ENCODE results near the gene EWSR1. TPM values are rescaled to one million over a fixed set of nuclear protein-coding genes. Genes with fewer than 3 reads are reported as not detected.

Gene EWSR1
- total RNA-seq, 1 donor = 176 TPM

DNA sequence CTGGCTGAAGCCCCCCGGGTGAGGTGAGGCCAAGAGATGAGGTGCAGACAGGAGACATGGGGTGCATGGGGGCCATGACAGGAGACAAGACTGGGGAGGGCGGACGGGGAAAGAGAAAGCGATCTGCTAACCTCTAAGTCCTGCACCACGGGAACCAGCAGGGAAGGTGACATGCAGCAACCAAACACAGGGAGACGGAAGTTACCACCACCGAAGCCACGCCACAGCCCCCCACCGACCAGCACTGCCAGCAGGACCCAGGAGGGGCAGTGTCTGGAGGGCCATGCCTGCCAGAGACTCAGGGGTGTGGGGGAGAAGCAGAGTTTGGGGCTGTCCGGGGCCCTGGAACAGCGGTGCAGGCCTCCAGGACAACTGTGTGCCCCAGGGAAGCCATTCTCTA lies 61.5 kb downstream of the EWSR1 start:
- no peak for DNase-seq (ENCODE audit: low read depth)
- TF ChIP-seq, protein P1, sequence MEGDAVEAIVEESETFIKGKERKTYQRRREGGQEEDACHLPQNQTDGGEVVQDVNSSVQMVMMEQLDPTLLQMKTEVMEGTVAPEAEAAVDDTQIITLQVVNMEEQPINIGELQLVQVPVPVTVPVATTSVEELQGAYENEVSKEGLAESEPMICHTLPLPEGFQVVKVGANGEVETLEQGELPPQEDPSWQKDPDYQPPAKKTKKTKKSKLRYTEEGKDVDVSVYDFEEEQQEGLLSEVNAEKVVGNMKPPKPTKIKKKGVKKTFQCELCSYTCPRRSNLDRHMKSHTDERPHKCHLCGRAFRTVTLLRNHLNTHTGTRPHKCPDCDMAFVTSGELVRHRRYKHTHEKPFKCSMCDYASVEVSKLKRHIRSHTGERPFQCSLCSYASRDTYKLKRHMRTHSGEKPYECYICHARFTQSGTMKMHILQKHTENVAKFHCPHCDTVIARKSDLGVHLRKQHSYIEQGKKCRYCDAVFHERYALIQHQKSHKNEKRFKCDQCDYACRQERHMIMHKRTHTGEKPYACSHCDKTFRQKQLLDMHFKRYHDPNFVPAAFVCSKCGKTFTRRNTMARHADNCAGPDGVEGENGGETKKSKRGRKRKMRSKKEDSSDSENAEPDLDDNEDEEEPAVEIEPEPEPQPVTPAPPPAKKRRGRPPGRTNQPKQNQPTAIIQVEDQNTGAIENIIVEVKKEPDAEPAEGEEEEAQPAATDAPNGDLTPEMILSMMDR (IDR thresholded peaks at IDR 0.05; ENCODE audit: insufficient read depth, low read length) = no peak
- H3K4me3 ChIP-seq (ENCODE audit: low read depth, low read length) = no peak overlapping the region

DNA sequence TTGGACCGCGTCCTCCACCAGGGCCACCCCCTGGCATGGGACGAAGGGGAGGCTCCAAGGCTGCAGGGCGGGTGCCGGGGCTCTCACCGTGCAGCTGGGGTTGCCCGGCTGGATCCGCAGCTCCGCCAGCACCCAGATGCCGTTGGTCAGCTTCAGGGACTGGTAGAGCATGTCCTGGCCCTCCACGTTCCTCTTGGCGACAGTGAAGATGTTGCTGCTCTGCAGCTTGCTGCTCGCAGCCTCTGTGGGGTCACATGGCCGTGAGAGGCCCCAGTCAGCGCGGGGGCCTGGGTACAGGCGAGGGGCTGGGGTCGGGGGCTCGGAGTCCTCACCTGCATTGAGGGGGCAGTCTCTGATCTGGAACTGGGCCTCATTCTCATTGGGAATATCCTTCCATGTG lies 62.2 kb downstream of the EWSR1 start:
- no peak for DNase-seq (ENCODE audit: low read depth)
- TF ChIP-seq, protein P1 (IDR thresholded peaks at IDR 0.05; ENCODE audit: insufficient read depth, low read length) = no peak
- H3K4me3 ChIP-seq (ENCODE audit: low read depth, low read length) = no peak overlapping the region

DNA sequence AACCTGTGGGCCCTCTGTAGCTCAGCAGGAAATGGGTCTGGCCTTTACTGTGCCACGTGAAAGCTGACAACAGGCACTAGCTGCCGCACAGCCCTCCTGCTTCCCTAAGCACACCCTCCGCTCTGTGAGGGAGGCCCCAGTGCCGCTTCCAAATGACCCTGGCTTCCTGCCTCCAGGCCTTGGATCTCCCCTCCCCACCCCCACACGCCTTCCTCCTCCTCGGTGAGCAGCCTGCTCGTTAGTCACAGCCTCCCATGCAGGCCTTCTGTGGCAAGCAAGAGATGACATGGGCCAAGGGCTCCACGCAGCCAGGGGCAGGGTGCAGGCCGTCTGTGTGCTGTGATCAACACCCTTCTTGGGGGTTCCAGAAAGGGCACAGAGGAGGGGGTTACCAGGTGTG lies 62.7 kb downstream of the EWSR1 start:
- TF ChIP-seq, protein P1 (IDR thresholded peaks at IDR 0.05; ENCODE audit: insufficient read depth, low read length) = no peak
- no peak overlapping the region for H3K4me3 ChIP-seq (ENCODE audit: low read depth, low read length)
- DNase-seq (ENCODE audit: low read depth) = peak; percentile 48

DNA sequence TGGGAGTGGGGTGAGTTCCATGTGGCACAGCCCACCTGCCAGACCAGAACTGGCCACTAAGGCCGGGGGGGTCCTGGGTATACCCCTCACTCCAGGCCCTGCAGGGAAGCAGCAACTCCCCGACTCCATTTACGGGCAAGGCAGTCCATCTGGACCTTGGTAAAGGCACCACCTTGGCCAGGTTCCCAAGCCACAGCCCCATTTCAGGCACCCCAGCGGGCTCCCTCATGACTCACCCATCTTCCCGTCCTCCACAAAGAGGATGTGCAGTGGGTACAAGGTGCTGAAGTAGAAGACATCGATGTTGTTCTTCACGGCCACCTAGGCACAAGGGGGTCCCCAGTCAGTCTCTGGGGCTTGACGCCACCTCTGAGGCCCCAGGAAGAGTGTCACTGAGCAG lies 63.1 kb downstream of the EWSR1 start:
- DNase-seq (ENCODE audit: low read depth) = no peak
- TF ChIP-seq, protein P1 (IDR thresholded peaks at IDR 0.05; ENCODE audit: insufficient read depth, low read length) = no peak

DNA sequence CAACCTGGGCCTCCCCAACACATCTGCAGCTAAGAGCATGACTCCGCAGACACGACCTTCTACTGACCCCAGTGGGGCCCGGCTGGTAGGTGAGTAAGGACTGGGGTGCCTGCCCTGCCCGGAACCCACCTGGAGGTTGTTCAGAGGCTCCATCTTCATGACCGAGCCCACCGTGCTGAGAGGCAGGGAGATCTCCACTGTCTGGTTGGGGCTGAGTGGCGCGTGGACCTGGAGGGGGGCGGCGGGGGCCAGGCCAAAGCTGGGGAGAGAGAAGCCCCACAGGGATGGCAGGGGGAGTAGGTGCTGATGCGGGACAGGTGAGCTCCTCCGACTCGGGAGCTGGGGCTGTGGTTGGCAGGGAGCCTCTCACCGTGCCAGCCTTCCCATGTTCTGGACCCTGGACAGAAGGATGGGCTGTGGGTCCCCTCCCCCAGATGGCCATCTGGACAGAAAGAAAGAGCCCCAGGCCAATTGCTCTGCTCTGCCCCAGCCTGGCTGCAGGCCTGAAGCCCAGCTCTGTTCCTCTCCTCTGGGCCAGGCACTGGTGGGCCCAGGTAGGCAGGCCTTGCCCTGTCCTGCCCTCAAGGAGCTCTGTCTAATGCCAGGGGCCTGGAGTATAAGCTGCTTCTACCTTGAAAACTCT lies 63.7 kb downstream of the EWSR1 start:
- TF ChIP-seq, protein P1 (IDR thresholded peaks at IDR 0.05; ENCODE audit: insufficient read depth, low read length) = no peak
- no peak for DNase-seq (ENCODE audit: low read depth)
- no peak overlapping the region for H3K4me3 ChIP-seq (ENCODE audit: low read depth, low read length)

More for the DNA sequence above, 63.1 kb downstream of the EWSR1 start:
- H3K4me3 ChIP-seq (ENCODE audit: low read depth, low read length) = no peak overlapping the region

DNA sequence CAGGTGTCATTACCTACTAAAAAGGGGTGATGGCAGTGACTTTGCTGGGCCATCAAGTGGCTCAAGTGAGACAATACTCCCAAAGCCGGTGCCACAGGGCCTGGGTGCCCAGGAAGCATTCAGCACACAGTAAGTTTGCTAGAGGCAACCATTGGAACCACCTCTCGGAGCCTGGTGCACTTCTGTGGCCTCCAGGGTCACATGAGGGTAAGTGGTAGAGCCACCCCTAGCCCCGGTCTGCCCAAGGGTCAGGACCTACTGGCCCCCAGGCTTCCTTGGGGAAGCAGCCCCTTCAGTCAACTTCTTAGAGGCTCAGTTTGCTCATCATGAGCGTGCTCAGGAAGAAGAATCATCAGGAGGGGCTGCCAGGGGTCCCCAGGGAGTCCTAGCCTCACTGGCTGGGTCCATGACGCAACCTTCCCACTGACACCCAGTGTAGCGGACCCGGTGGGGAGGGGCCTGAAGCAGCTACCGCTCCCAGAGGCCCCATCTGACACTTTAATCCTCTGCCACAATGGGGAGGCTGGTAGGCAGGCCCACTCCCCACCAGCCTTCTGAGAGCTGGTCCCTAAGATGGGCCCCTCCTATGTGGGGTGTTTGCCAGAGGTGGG lies 64.9 kb downstream of the EWSR1 start:
- TF ChIP-seq, protein P1 (IDR thresholded peaks at IDR 0.05; ENCODE audit: insufficient read depth, low read length) = no peak
- DNase-seq (ENCODE audit: low read depth) = no peak
- H3K4me3 ChIP-seq (ENCODE audit: low read depth, low read length) = no peak overlapping the region

Measured in fibroblast of the aortic adventitia (primary cell).